ELF-1 (cell line): ENCODE results near the gene CHST3.
"Not testable (repeated sequence)": the region's sequence is repeated elsewhere in the genome, so short reads cannot be mapped to it uniquely, and the experiment has no call there.

Source experiments
- DNase-seq: peaks from one replicate; pipeline ENCODE4 v3.0.0-alpha.2; 2016; ENCODE audit warnings: low read depth, low spot score

Gene CHST3

GRCh38 chr10:72030762-72031543 is 66.8 kb downstream of the CHST3 start:
- DNase-seq = no peak

DNA sequence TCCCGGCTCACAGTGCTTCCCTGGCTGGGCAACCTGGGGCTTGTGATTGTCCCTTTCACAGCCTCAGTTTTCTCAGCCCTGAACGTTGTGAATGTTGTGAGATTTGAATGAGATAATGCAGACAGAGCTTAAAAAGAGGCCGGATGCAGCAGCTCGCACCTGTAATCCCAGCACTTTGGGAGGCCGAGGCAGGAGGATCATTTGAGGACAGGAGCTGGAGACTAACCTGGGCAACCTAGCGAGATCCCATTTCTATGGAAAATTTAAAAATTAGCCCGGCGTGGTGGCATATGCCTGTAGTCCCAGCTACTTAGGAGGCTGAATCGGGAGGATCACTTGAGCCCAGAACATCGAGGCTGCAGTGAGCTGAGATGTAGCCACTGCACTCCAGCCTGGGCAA is 67.5 kb downstream of the CHST3 start:
- no peak for DNase-seq

GRCh38 chr10:72032409-72033162 is 68.4 kb downstream of the CHST3 start:
- DNase-seq = not testable (repeated sequence)

DNA sequence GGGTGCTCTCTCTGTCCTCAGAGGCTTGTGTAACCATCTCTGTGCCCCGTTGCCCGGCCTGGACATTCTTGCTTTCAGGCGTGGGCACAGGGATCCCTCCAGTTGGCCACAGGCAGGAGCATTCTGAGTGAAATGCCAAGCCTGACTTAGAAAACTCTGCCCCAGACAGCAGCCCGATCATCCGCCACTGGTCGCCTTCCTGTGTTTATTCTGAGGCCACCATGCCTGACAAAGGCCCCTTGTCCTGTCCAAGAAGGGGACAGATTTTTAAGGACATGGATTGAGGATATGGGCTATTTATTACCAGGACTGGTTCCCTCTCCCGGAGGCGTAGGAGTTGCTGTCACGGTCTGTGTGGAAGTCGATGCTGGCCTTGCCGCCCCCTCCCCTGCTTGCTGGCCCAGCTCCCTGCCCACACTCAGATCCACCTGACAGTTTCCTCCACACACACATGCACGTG is 69.9 kb downstream of the CHST3 start:
- no peak for DNase-seq

DNA sequence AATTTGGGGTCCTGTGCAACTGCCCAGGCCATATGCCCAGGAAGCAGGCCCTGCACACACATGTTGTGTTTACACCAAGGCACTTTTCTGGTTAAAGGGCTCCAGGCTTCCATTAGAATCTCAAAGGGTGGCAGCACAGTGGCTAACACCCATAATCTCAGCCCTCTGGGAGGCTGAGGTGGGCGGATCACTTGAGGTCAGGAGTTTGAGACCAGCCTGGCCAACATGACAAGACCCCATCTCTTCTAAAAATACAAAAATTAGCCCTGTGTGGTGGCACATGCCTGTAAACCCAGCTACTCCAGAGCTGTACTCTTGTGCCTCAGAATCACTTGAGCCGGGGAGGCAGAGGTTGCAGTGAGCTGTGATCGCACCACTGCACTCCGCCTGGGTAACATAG is 70.6 kb downstream of the CHST3 start:
- no peak for DNase-seq

GRCh38 chr10:72035252-72035887 is 71.2 kb downstream of the CHST3 start:
- no peak for DNase-seq

DNA sequence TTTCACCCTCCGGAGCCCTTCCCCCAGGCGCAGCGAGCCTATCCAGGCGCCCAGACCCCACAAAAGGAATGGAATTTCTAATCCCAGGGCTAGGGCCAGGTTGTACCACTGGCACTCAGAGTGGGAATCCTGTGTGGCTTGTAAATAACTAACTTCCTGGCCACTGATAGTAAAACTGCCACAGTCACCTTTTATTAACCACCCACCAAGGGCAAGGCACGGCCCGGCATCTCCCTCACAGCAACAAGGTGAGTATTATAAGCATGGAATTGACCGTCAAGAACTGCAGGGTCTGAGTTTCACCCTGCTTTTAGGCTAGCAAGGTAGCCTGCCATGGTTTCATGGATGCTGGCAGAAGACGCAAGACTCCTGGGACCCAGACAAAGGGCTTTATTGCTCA is 73.1 kb downstream of the CHST3 start:
- DNase-seq = peak; percentile 43

GRCh38 chr10:72037811-72038210 is 73.6 kb downstream of the CHST3 start:
- peak; percentile 67 for DNase-seq

DNA sequence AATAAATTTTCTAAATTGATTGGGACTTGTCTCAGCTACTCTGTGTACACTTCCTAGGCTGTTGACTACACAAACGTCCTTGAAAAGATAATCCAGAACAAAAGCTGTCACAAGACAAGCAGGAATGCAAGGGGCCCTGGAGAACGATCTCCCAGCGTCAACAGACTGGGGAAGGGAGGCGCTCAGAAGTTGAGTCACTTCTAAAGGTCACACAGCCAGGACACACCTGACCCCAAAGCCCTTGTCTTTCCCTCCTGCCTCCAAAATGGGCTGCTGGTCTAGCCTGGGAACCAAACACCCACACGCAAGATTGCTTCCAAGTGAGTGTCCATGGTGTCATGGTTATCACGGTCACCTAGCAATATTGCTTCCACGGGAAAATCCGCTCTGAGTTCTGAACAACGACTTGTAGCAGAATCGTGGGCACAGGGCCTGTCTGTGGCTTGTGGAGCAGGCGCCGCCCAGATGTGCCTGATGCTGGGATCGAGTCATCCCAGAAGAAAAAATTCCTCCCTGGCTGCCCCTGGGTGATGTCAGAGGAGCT is 74.3 kb downstream of the CHST3 start:
- peak; percentile 76 for DNase-seq

GRCh38 chr10:72039377-72039776 is 75.2 kb downstream of the CHST3 start:
- DNase-seq = no peak

GRCh38 chr10:72041491-72041890 is 77.3 kb downstream of the CHST3 start:
- DNase-seq = no peak

DNA sequence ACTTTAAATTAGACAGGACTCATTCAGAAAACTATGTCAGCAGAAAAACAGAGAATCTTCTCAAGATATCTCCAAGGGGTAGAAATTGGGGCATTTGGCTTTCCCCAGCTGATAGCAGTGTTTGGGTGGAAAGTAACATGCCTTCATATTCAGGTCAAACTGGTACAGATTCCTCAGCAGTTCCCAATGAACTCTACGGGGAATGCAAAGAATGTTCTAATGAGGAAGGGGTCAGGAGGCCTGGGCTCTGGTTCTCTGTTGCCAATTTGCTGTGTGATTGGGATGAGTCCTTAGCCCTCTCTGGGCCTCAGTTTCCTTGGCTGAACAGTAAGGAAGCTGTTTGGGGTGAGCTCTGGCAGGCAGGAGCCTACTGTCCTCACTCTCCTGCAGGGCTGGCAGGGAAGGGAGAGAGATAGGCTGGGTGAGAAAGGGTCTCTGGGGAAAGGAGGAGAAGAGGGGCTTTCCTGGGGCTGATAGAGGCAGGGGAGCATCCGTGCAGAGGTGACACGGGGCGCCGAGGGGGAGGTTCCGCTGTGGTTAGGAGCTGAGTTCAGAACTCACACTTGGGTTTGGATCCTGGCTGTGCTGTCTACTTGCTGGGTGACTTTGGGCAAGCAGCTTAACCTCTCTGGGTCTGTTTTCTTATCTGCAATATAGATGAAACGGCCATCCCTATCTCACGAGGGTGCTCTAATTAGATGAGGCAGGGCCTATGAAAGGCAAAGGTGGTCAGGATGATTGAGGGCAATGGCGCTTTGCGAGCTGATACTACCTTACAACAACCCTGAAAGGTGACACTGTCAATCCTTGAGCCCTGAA is 79.0 kb downstream of the CHST3 start:
- DNase-seq = peak; percentile 56

- DNase-seq = peak; percentile 62
Observed at GRCh38 chr10:72044417-72045041, 80.3 kb downstream of the CHST3 start.

- DNase-seq = no peak
Observed at GRCh38 chr10:72045586-72045985, 81.4 kb downstream of the CHST3 start.

DNA sequence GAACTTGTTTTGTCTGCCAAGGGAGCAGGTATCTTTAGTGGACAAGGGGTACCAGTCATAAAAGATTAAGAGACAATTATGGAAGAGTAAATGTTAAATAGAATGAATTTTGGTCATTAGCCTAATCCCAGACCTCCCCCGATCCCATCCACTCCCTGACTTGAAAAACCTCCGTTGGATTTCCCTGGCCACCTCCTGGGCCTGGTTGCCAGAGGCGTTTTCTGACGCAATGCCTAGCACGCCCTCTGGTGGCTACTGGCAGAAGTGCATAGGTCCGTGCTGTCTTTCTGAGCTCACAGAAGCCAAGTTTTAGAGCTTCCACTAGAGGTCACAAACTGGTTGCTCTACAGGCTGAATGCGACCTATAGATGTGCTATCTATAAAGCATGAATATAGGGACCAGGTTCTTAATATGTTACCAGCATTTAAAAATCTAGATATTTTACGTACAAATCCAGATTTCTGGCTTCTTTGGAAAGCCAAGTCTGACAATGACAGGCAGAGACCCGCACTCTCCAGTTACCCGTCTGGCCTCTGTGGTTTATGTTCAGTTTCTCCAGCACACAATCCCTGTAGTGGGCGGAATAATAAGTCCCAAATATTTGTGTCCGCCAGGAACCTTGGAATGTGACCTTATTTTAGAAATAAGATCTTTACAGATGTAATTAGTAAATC is 84.4 kb downstream of the CHST3 start:
- peak; percentile 96 for DNase-seq

- no peak for DNase-seq
Observed at GRCh38 chr10:72049472-72049871, 85.3 kb downstream of the CHST3 start.

DNA sequence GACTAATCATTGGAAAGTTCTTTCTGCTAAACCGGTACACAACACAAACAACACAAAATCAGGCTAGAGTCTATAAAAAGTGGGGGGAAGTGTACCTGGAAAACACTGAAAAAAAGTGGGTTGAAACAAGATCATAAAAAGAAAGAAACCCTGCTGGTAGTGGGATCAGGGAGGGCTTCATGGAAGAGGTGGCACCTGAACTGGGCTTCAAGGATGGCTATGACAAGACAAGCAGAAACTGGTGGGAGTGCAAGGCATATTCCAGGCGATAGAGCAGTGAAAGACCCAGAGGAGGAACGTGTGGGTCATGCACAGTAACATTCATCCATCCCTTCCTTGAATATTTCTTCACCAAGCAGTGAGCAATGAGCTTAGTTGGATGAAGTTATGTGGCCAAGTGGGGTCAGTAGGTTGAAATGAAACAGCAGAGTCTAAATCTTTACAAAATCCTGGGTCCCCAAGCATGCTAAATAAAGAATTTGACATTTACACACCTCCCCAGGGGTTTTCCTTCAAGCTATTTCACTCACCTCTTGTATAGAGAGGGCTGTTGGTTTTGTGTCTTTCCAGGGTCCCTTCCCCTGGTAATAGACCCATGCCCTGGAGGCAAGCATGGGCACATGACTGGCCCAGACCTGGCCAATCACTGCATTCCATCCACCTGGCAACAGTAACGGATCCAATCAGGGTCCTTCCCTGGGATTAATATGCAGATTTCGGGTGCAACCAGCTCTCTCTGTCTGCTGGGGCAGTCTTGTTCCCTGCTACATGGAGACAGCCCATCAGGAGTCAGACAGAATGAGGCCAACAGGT is 86.0 kb downstream of the CHST3 start:
- peak; percentile 58 for DNase-seq

GRCh38 chr10:72050873-72051272 is 86.7 kb downstream of the CHST3 start:
- DNase-seq = no peak

- no peak for DNase-seq
Observed at GRCh38 chr10:72053690-72054089, 89.5 kb downstream of the CHST3 start.
